ENCODE measurements around the gene SSTR4. TPM values are rescaled to one million over a fixed set of nuclear protein-coding genes. Genes with fewer than 3 reads are reported as not detected.

Gene SSTR4
- total RNA-seq, 1 donor: not detected

GRCh38 chr20:23087587-23088251 is 52.6 kb downstream of the SSTR4 start:
- H3K4me3 ChIP-seq (ENCODE audit: low read depth, low read length): no peak overlapping the region
- TF ChIP-seq, protein P1, sequence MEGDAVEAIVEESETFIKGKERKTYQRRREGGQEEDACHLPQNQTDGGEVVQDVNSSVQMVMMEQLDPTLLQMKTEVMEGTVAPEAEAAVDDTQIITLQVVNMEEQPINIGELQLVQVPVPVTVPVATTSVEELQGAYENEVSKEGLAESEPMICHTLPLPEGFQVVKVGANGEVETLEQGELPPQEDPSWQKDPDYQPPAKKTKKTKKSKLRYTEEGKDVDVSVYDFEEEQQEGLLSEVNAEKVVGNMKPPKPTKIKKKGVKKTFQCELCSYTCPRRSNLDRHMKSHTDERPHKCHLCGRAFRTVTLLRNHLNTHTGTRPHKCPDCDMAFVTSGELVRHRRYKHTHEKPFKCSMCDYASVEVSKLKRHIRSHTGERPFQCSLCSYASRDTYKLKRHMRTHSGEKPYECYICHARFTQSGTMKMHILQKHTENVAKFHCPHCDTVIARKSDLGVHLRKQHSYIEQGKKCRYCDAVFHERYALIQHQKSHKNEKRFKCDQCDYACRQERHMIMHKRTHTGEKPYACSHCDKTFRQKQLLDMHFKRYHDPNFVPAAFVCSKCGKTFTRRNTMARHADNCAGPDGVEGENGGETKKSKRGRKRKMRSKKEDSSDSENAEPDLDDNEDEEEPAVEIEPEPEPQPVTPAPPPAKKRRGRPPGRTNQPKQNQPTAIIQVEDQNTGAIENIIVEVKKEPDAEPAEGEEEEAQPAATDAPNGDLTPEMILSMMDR (IDR thresholded peaks at IDR 0.05; ENCODE audit: insufficient read depth, low read length): no peak
- no peak for DNase-seq (ENCODE audit: low read depth)

Other genes starting within 250 kb of the SSTR4 start
- 6.7 and 128 TPM in 2 replicates for gene THBD, start 14.4 kb downstream of the SSTR4 start, total RNA-seq (ENCODE audit: low replicate concordance)
- 0.27 and 2.0 TPM in 2 replicates for gene CD93, start 51.0 kb downstream of the SSTR4 start, total RNA-seq (ENCODE audit: low replicate concordance)